Mucosa of descending colon (tissue), 3 donors: ENCODE data around the gene FUCA2. TPM values are rescaled to one million over a fixed set of nuclear protein-coding genes. Genes with fewer than 3 reads are reported as not detected.

Experiments used
- ATAC-seq: fragments of 200-7000 bp; cut with Tn5 transposase; one replicate; pipeline ENCODE4 v1.9.1; 2020; ENCODE audit warnings: mild to moderate bottlenecking, moderate library complexity
- DNase-seq, 3 donors: peaks; one replicate each; pipeline ENCODE4 v3.0.0-alpha.2; 2020
- H3K36me3 ChIP-seq: fragments of 200-600 bp; one replicate; pipeline ENCODE4 v1.8.0; 2021; ENCODE audit warnings: low read depth, mild to moderate bottlenecking
- H3K4me1 ChIP-seq: fragments of 200-600 bp; one replicate; pipeline ENCODE4 v1.8.0; 2021; ENCODE audit warnings: low read depth, mild to moderate bottlenecking
- H3K4me3 ChIP-seq: fragments of 200-600 bp; one replicate; pipeline ENCODE4 v1.8.0; 2021; ENCODE audit warnings: mild to moderate bottlenecking
- H3K9me3 ChIP-seq: fragments of 200-600 bp; one replicate; pipeline ENCODE4 v1.8.0; 2021; ENCODE audit warnings: mild to moderate bottlenecking
- CTCF ChIP-seq: fragments of 200-600 bp; IDR thresholded peaks from one replicate; pipeline ENCODE4 v1.8.0; 2022; ENCODE audit warnings: antibody characterized with exemption, mild to moderate bottlenecking
- intact Hi-C, 2 donors: fragments of 100-400 bp; cut with DNase I in 1 of 2; cut with micrococcal nuclease in 1 of 2; formaldehyde crosslinking; loops; one replicate each; pipeline versions ENCODE4 v1.11.0 to v1.11.1; 2022; cut with DNase I, micrococcal nuclease
- total RNA-seq, 3 donors: library from RNA; stranded (reverse); fragmentation: NEBNext Ultra II Directional in 2 of 3; extraction: Animal tissue kit (Norgen Biotek cat#: 25700) in 2 of 3; gene quantifications; one replicate each; pipeline versions ENCODE4 v1.2.1 to v1.2.4, GENCODE V29; 2021 to 2023
- donor health status: DM: no; HTN: no; CAD: no; lungs with moderate emphysema.
- donor health status: DM: no; HTN: no; CAD: no.
- donor health status: DM: no; HTN: yes; CAD: no.

The FUCA2 gene
- total RNA-seq, 3 donors from 2014 or later, result 43.6 to 92.3 (median 67.7) TPM

- H3K36me3 ChIP-seq, result no peaks in the 10 kb centered on the region
- H3K9me3 ChIP-seq, result no peaks in the 10 kb centered on the region
- intact Hi-C loops, result no loop called here
- no peak for TF ChIP-seq CTCF
- DNase-seq, result peak; percentile 67 to 78 (median 77)
- peaks cover 13% of the 10 kb centered on the region for H3K4me1 ChIP-seq
- peak; percentile 77 for ATAC-seq
- peak overlapping the region; percentile 48 for H3K4me3 ChIP-seq
These were observed 24.9 kb upstream of the FUCA2 start for GRCh38 chr6:143536461-143536865.

GRCh38 chr6:143535189-143535614, 23.7 kb upstream of the FUCA2 start:
- TF ChIP-seq CTCF, result no peak
- no peak for DNase-seq
- H3K9me3 ChIP-seq, result no peaks in the 10 kb centered on the region
- no peak for ATAC-seq
- H3K36me3 ChIP-seq, result no peaks in the 10 kb centered on the region
- intact Hi-C loops, result no loop called here
- peaks cover 13% of the 10 kb centered on the region for H3K4me1 ChIP-seq
- no peak overlapping the region for H3K4me3 ChIP-seq

- H3K4me1 ChIP-seq, result peaks cover 5% of the 10 kb centered on the region
- ATAC-seq (peak; percentile 68), DNase-seq (peak in 1 of 3 donors; percentile 45)
- no peaks in the 10 kb centered on the region for H3K36me3 ChIP-seq
- no peaks in the 10 kb centered on the region for H3K9me3 ChIP-seq
- no peak overlapping the region for H3K4me3 ChIP-seq
- TF ChIP-seq CTCF, result no peak
- intact Hi-C loops, result no loop called here
These were observed 20.4 kb upstream of the FUCA2 start for GRCh38 chr6:143531720-143532499.

GRCh38 chr6:143529095-143529494, 17.6 kb upstream of the FUCA2 start:
- H3K36me3 ChIP-seq, result no peaks in the 10 kb centered on the region
- no peak for TF ChIP-seq CTCF
- DNase-seq (no peak), ATAC-seq (no peak)
- H3K4me1 ChIP-seq, result no peaks in the 10 kb centered on the region
- intact Hi-C loops, result no loop called here
- no peak overlapping the region for H3K4me3 ChIP-seq
- no peaks in the 10 kb centered on the region for H3K9me3 ChIP-seq

GRCh38 chr6:143528164-143528811, 16.8 kb upstream of the FUCA2 start:
- DNase-seq, result no peak
- H3K4me1 ChIP-seq, result no peaks in the 10 kb centered on the region
- no peak for ATAC-seq
- intact Hi-C loops, result no loop called here
- TF ChIP-seq CTCF, result no peak
- no peaks in the 10 kb centered on the region for H3K36me3 ChIP-seq
- no peak overlapping the region for H3K4me3 ChIP-seq
- H3K9me3 ChIP-seq, result no peaks in the 10 kb centered on the region
